PC-3 (cell line): ENCODE measurements around the gene ACTR3C.
"Not testable (repeated sequence)": the region's sequence is repeated elsewhere in the genome, so short reads cannot be mapped to it uniquely, and the experiment has no call there.

ENCODE experiments used
- EZH2 ChIP-seq: fragments of 300-600 bp; sonication (generic); IDR thresholded peaks from one replicate; pipeline ENCODE4 v1.6.1; 2017; ENCODE audit warnings: antibody characterized with exemption, mild to moderate bottlenecking, low read length; ENCODE audit not compliant: unreplicated experiment
- EZH2phosphoT487 ChIP-seq: fragments of 300-600 bp; sonication (generic); IDR thresholded peaks from 2 replicates; pipeline ENCODE4 v1.6.1; 2018; ENCODE audit warnings: mild to moderate bottlenecking, antibody characterized with exemption, low read length, borderline replicate concordance
- TF ChIP-seq, protein P1 (sequence below): fragments of 300-600 bp; sonication (generic); conservative IDR thresholded peaks from 2 replicates; pipeline ENCODE4 v1.5.1; 2017; ENCODE audit warnings: antibody characterized with exemption, low read depth, mild to moderate bottlenecking, low read length

DNA sequence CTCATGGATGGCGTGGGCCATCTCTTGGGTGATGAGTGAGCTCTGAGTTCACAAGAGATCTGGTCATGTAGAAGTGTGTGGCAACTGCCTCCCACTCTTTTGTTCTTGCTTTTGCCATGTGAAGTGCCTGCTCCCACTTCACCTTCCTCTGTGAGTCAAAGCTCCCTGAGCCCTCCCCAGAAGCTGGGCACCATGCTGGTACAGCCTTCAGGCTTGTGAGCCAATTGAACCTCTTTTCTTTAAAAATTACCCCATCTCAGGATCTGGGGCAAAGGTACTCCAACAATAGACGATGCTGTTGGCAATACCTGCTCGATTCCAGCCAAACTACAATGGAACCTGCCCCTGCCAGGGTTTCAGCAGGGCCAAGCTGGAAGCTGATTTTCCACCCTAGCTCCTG lies 75.6 kb downstream of the ACTR3C start:
- TF ChIP-seq, protein P1, sequence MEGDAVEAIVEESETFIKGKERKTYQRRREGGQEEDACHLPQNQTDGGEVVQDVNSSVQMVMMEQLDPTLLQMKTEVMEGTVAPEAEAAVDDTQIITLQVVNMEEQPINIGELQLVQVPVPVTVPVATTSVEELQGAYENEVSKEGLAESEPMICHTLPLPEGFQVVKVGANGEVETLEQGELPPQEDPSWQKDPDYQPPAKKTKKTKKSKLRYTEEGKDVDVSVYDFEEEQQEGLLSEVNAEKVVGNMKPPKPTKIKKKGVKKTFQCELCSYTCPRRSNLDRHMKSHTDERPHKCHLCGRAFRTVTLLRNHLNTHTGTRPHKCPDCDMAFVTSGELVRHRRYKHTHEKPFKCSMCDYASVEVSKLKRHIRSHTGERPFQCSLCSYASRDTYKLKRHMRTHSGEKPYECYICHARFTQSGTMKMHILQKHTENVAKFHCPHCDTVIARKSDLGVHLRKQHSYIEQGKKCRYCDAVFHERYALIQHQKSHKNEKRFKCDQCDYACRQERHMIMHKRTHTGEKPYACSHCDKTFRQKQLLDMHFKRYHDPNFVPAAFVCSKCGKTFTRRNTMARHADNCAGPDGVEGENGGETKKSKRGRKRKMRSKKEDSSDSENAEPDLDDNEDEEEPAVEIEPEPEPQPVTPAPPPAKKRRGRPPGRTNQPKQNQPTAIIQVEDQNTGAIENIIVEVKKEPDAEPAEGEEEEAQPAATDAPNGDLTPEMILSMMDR, result not testable (repeated sequence)
- not testable (repeated sequence) for TF ChIP-seq EZH2phosphoT487, EZH2
